Lower leg skin (tissue), 3 donors: ENCODE results near the gene SDK1.

ENCODE experiments used
- CTCF ChIP-seq, 3 donors: fragments of 450-650 bp; IDR thresholded peaks; one replicate each; pipeline ENCODE4 v1.5.1; 2016; ENCODE audit warnings: antibody characterized with exemption in 3 of 3, mild to moderate bottlenecking in 3 of 3, moderate library complexity in 2 of 3
- POLR2A ChIP-seq, 2 donors: fragments of 450-650 bp; IDR thresholded peaks; one replicate each; pipeline ENCODE4 v1.6.1; 2016 to 2017; ENCODE audit warnings: antibody characterized with exemption in 2 of 2, mild to moderate bottlenecking in 1 of 2, moderate library complexity in 1 of 2

GRCh38 chr7:3564231-3564630 lies 263.2 kb downstream of the SDK1 start:
- TF ChIP-seq CTCF (IDR thresholded peaks at IDR 0.05) (no peak), POLR2A (IDR thresholded peaks at IDR 0.05) (no peak)
